Spleen (tissue), 11 donors: ENCODE results near the gene HOXB6. TPM values are rescaled to one million over a fixed set of nuclear protein-coding genes. Genes with fewer than 3 reads are reported as not detected.

Source experiments
- DNase-seq: peaks from one replicate; pipeline ENCODE4 v3.0.0-alpha.2; 2020
- H3K27ac ChIP-seq, 8 donors: fragments of 200-600 bp; sonication (generic) in 7 of 8; 1 replicate in 4 of 8; 2 replicates in 4 of 8; pipeline versions ENCODE4 v1.5.0 to v1.8.0; 2016 to 2021; ENCODE audit warnings: inconsistent platforms in 4 of 8, mild to moderate bottlenecking in 4 of 8, moderate library complexity in 1 of 8
- H3K27me3 ChIP-seq, 7 donors: fragments of 200-600 bp; sonication (generic) in 6 of 7; replicated peaks in 1 of 7; 1 replicate in 4 of 7; 2 replicates in 3 of 7; pipeline versions ENCODE4 v1.5.0 to v1.8.0; 2016 to 2021; ENCODE audit warnings: inconsistent platforms in 3 of 7, mild to moderate bottlenecking in 1 of 7
- H3K36me3 ChIP-seq, 6 donors: fragments of 200-600 bp; sonication (generic) in 5 of 6; 1 replicate in 4 of 6; 2 replicates in 2 of 6; pipeline versions ENCODE4 v1.5.0 to v1.8.0; 2016 to 2021; ENCODE audit warnings: inconsistent platforms in 2 of 6
- H3K4me1 ChIP-seq, 6 donors: fragments of 200-600 bp; sonication (generic) in 5 of 6; 1 replicate in 3 of 6; 2 replicates in 3 of 6; pipeline versions ENCODE4 v1.5.0 to v1.8.0; 2016 to 2021; ENCODE audit warnings: inconsistent platforms in 3 of 6
- H3K4me3 ChIP-seq, 8 donors: fragments of 200-600 bp; sonication (generic) in 7 of 8; 1 replicate in 4 of 8; 2 replicates in 4 of 8; pipeline versions ENCODE4 v1.5.0 to v1.8.0; 2016 to 2021; ENCODE audit warnings: inconsistent platforms in 4 of 8, mild to moderate bottlenecking in 4 of 8, moderate library complexity in 2 of 8
- H3K9me3 ChIP-seq, 8 donors: fragments of 200-600 bp; sonication (generic) in 7 of 8; 1 replicate in 4 of 8; 2 replicates in 4 of 8; pipeline versions ENCODE4 v1.5.0 to v1.8.0; 2016 to 2021; ENCODE audit warnings: inconsistent platforms in 4 of 8
- POLR2A ChIP-seq, 3 donors: fragments of 450-650 bp; IDR thresholded peaks; one replicate each; pipeline ENCODE4 v1.5.1; 2017; ENCODE audit warnings: antibody characterized with exemption in 3 of 3, mild to moderate bottlenecking in 1 of 3
- POLR2AphosphoS5 ChIP-seq, 3 donors: sonication (generic); formaldehyde crosslinking; IDR thresholded peaks; one replicate each; pipeline ENCODE4 v1.5.1; 2017; ENCODE audit warnings: antibody characterized with exemption in 3 of 3
- WGBS, 5 donors: extraction: QIAGEN DNeasy Blood & Tissue Kit in 3 of 5; methylation state at CpG; one replicate each; pipeline versions ENCODE4 v1.1.5 to v1.1.7; 2013 to 2018; 5-methylcytosine and 5-hydroxymethylcytosine counted together
- intact Hi-C: fragments of 100-400 bp; cut with DNase I; formaldehyde crosslinking; loops from one replicate; pipeline ENCODE4 v1.15.0; 2023; ENCODE audit warnings: low total_unique reads
- polyA plus RNA-seq, 3 donors: library from polyadenylated mRNA; stranded (reverse); fragments of 200-250 nt; gene quantifications; one replicate each; pipeline ENCODE4 v1.2.1, GENCODE V29; 2013
- total RNA-seq, 7 donors: library from RNA; depleted of rRNA in 3 of 7; stranded (reverse); fragments of >200 nt in 3 of 7; fragmentation: NEBNext Ultra II Directional in 4 of 7; extraction: Animal tissue kit (Norgen Biotek cat#: 25700) in 4 of 7; gene quantifications; one replicate each; pipeline versions ENCODE4 v1.1.0 to v1.2.1, GENCODE V29; 2016 to 2021
- TF ChIP-seq, protein P1 (sequence below), 11 experiments: fragments of 200-600 bp in 7 of 11; fragments of 450-650 bp in 4 of 11; sonication (generic) in 4 of 11; IDR thresholded peaks in 8 of 11; conservative IDR thresholded peaks in 3 of 11; 1 replicate in 7 of 11; 2 replicates in 4 of 11; pipeline versions ENCODE4 v1.4.0 to v1.8.0; 2016 to 2021; ENCODE audit warnings: antibody characterized with exemption in 11 of 11, inconsistent platforms in 4 of 11, mild to moderate bottlenecking in 1 of 11
- donor health status: healthy with polysubstance abuse.
- donor health status: DM: no; HTN: no; CAD: no; lungs with moderate emphysema.
- donor health status: DM: no; HTN: no; CAD: no.
- donor health status: Bipolar disorder and iron deficiency.
- donor health status: healthy.
- donor health status: DM: no; HTN: no; CAD: no.
- donor health status: DM: yes; HTN: yes; CAD: no.

Gene HOXB6
- total and polyA plus RNA-seq, 10 donors, result 1.2 to 4.5 (median 2.9) TPM

DNA sequence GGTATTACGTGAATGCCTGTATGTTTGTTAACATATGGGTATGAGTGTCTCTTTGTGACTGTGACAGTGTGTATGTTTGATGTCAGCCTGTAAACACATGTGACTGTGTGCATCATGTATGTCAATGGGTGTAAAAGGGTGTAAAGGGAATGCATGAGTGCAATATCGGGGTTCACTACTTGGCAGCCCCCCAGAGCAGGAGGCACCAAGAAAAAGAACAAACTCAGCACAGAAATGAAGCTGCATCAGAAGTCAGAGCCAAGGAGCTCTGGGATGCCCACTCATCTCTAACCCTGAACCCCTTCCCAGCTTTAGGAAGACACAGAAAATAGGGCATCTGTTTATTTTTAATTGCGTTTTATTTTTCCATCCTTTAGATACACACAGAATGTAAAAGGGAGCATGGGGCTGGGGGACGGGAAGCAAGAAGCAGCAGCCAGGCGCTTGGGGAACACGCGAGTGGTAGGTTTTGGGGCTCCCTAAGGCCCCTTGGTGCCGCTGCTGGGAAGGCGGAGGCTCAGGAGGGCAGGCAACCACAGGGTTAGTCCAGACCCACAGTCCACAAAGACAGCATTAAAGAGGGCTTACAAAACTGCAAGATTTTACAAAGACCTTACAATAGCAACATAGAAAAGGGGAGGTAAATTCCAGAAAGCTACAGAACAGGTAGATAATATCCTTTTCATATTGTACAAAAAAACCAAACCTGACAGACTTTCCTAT is 2.3 kb upstream of the HOXB6 start:
- Histone ChIP-seq H3K27me3 (peaks cover 0 to 100% (median 78%) of the 10 kb centered on the region in 7 donors), H3K4me1 (peaks cover 12 to 56% (median 31%) of the 10 kb centered on the region in 6 donors), H3K4me3 (no peak overlapping the region), H3K27ac (no peak overlapping the region), H3K36me3 (no peaks in the 10 kb centered on the region), H3K9me3 (no peaks in the 10 kb centered on the region)
- intact Hi-C loops, result no loop called here
- 88 to 96% (median 95%) methylated on average over 9 of the region's 9 CpGs for WGBS, 5 donors
- TF ChIP-seq, protein P1, sequence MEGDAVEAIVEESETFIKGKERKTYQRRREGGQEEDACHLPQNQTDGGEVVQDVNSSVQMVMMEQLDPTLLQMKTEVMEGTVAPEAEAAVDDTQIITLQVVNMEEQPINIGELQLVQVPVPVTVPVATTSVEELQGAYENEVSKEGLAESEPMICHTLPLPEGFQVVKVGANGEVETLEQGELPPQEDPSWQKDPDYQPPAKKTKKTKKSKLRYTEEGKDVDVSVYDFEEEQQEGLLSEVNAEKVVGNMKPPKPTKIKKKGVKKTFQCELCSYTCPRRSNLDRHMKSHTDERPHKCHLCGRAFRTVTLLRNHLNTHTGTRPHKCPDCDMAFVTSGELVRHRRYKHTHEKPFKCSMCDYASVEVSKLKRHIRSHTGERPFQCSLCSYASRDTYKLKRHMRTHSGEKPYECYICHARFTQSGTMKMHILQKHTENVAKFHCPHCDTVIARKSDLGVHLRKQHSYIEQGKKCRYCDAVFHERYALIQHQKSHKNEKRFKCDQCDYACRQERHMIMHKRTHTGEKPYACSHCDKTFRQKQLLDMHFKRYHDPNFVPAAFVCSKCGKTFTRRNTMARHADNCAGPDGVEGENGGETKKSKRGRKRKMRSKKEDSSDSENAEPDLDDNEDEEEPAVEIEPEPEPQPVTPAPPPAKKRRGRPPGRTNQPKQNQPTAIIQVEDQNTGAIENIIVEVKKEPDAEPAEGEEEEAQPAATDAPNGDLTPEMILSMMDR (IDR thresholded peaks at IDR 0.05 in 8 of 11, conservative IDR thresholded peaks at IDR 0.05 in 3 of 11), result no peak
- TF ChIP-seq POLR2AphosphoS5 (IDR thresholded peaks at IDR 0.05) (no peak), POLR2A (IDR thresholded peaks at IDR 0.05) (no peak)
- no peak for DNase-seq

DNA sequence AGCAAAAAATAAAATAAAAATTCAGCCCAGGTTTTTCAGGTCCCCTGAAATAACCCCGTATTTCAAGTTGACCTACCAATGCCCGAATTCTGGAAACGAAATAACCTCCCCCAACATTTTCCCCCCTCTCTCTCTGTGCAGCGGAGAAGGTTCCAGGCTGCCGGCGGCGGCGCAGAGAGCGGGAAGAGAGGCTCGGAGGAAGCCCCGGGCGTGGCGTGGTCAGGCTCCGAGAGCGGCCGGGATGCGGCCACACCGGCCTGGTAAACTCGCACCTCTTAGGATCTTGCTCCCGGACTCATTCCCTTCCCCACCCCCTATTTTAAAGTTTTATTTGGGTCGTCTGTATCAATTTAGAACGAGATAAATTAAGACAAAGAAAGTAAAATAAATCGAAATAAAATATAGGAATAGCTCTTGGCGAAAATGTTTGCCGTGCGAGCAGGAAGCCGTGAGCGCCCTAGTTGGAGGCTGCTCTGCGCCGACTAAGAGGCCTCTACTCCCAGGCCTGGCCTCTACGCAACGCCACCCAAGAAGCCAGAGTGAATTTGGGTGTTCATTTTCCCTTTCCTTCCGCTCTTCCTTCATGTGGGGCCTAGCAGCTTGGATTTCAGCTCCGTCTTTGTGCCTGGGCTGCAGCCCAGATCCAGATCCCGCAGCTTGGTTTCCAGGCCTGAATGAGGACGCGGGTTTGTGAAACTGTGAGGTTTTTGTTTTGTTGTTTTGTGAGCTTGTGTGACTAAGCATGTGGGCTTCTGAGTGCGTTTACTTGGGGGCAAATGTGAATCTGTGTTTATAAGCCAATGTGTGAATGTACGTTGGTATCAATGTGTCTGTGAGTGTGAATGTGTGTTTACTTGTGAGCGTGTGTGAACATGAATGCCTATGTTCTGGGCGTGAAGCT is 1.5 kb upstream of the HOXB6 start:
- peak; percentile 49 for DNase-seq
- 83 to 90% (median 86%) methylated on average over 41 of the region's 41 CpGs for WGBS, 5 donors
- Histone ChIP-seq H3K27ac (no peak overlapping the region), H3K4me3 (no peak overlapping the region), H3K36me3 (no peaks in the 10 kb centered on the region), H3K9me3 (no peaks in the 10 kb centered on the region), H3K4me1 (peaks cover 8 to 55% (median 26%) of the 10 kb centered on the region in 6 donors), H3K27me3 (peaks cover 0 to 100% (median 78%) of the 10 kb centered on the region in 7 donors)
- intact Hi-C loops, result no loop called here
- peak in 1 of 3 donors; percentile 6 for TF ChIP-seq POLR2AphosphoS5 (IDR thresholded peaks at IDR 0.05)
- TF ChIP-seq, protein P1 (IDR thresholded peaks at IDR 0.05 in 8 of 11, conservative IDR thresholded peaks at IDR 0.05 in 3 of 11), result no peak
- no peak for TF ChIP-seq POLR2A (IDR thresholded peaks at IDR 0.05)

DNA sequence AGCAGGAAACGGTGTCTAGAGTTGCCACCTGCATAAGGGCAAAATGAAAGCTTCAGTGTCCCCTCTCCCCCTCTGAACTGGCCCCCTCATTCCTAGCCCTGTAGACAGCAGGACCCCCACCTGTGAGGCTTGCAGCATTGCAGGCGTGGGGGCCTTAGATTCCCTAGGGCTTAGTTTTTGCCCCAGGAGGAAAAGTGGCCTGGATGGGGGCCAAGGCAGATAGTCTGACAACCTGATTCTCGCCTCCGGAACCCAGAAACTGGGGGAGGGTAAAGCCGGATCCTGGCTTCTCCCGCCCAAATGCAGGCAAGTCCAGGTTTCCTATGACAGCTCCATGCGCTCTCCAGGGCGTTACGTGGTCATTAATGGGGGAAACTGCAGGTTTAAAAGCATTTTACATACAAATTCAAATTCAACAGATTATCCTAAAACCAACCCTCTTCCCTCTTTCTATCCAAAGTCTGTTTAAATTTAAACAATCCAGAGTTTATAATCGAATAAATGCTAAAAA is 678 bp upstream of the HOXB6 start:
- Histone ChIP-seq H3K27me3 (peaks cover 0 to 100% (median 73%) of the 10 kb centered on the region in 7 donors), H3K27ac (no peak overlapping the region), H3K4me1 (peaks cover 7 to 47% (median 20%) of the 10 kb centered on the region in 6 donors), H3K36me3 (no peaks in the 10 kb centered on the region), H3K4me3 (peak overlapping the region in 1 of 8 donors; percentile 62), H3K9me3 (no peaks in the 10 kb centered on the region)
- DNase-seq, result peak; percentile 42
- intact Hi-C loops, result no loop called here
- no peak for TF ChIP-seq POLR2AphosphoS5 (IDR thresholded peaks at IDR 0.05)
- no peak for TF ChIP-seq POLR2A (IDR thresholded peaks at IDR 0.05)
- TF ChIP-seq, protein P1 (IDR thresholded peaks at IDR 0.05 in 8 of 11, conservative IDR thresholded peaks at IDR 0.05 in 3 of 11), result no peak
- 71 to 83% (median 78%) methylated on average over 10 of the region's 10 CpGs for WGBS, 5 donors
